Fibroblast of the aortic adventitia (primary cell): ENCODE data around the gene PCDHGB2. TPM values are rescaled to one million over a fixed set of nuclear protein-coding genes. Genes with fewer than 3 reads are reported as not detected.

ENCODE experiments used
- DNase-seq: peaks from one replicate; pipeline ENCODE4 v3.0.0-alpha.2; 2010; ENCODE audit warnings: low read depth
- H3K4me3 ChIP-seq: 2 replicates; pipeline ENCODE4 v1.5.1; 2011; ENCODE audit warnings: low read depth, mild to moderate bottlenecking, control low read depth, low read length, moderate library complexity
- CTCF ChIP-seq: IDR thresholded peaks from 2 replicates; pipeline ENCODE4 v1.5.1; 2011; ENCODE audit warnings: mild to moderate bottlenecking, low read length, control low read depth, inconsistent platforms; ENCODE audit not compliant: insufficient read depth
- total RNA-seq: library from RNA; depleted of rRNA; stranded (reverse); fragments of >200 nt; gene quantifications from 2 replicates; pipeline ENCODE4 v1.2.3, GENCODE V29; 2012; ENCODE audit warnings: low replicate concordance

PCDHGB2 gene
- total RNA-seq, 1 donor: 5.7 TPM

- peak within 1 kb of the TSS; percentile 56 for H3K4me3 ChIP-seq
- peak; percentile 48 for TF ChIP-seq CTCF
- DNase-seq: peak; percentile 59
Observed at GRCh38 chr5:141402553-141403243, 42.9 kb downstream of the PCDHGB2 start, which contains the start of gene PCDHGA9. Gene PCDHGA9, plus strand, starts transcription at chr5:141402778. Its CDS starts 175 bp downstream, at chr5:141402953.

GRCh38 chr5:141403387-141403786, 43.6 kb downstream of the PCDHGB2 start:
- H3K4me3 ChIP-seq: no peak overlapping the region
- no peak for DNase-seq
- TF ChIP-seq CTCF: no peak

GRCh38 chr5:141407790-141408505, 48.2 kb downstream of the PCDHGB2 start, which contains the start of gene PCDHGB6:
Gene PCDHGB6, plus strand, starts transcription at chr5:141408021. Its CDS starts 182 bp downstream, at chr5:141408203.
- peak; percentile 61 for DNase-seq
- peak within 1 kb of the TSS; percentile 56 for H3K4me3 ChIP-seq
- peak; percentile 83 for TF ChIP-seq CTCF

GRCh38 chr5:141409598-141410306, 50.0 kb downstream of the PCDHGB2 start:
- H3K4me3 ChIP-seq: no peak overlapping the region
- no peak for DNase-seq
- no peak for TF ChIP-seq CTCF

- no peak for TF ChIP-seq CTCF
- H3K4me3 ChIP-seq: no peak overlapping the region
- no peak for DNase-seq
Observed at GRCh38 chr5:141411575-141411974, 51.8 kb downstream of the PCDHGB2 start.

Other genes with a start within 250 kb of the PCDHGB2 start
- 0.09 and 0.65 TPM in 2 replicates for gene PCDHB4, start 238.2 kb upstream of the PCDHGB2 start, total RNA-seq
- 0.45 and 0.57 TPM in 2 replicates for gene PCDHB5, start 224.8 kb upstream of the PCDHGB2 start, total RNA-seq
- 0.18 TPM in 1 of 2 replicates, not detected in the other for gene PCDHB6, start 209.9 kb upstream of the PCDHGB2 start, total RNA-seq
- 0.63 and 0.98 TPM in 2 replicates for gene PCDHB7, start 187.3 kb upstream of the PCDHGB2 start, total RNA-seq
- 0.16 and 0.27 TPM in 2 replicates for gene PCDHB8, start 182.2 kb upstream of the PCDHGB2 start, total RNA-seq
- gene PCDHB16, start 177.6 kb upstream of the PCDHGB2 start, total RNA-seq: 0.25 and 0.36 TPM in 2 replicates
- gene PCDHB9, start 172.8 kb upstream of the PCDHGB2 start, total RNA-seq: 0.41 and 1.2 TPM in 2 replicates
- gene PCDHB10, start 167.6 kb upstream of the PCDHGB2 start, total RNA-seq: 0.36 and 0.41 TPM in 2 replicates
- gene PCDHB11, start 160.4 kb upstream of the PCDHGB2 start, total RNA-seq: 0.08 and 0.27 TPM in 2 replicates
- 0.18 and 0.25 TPM in 2 replicates for gene PCDHB12, start 151.3 kb upstream of the PCDHGB2 start, total RNA-seq
- gene PCDHB13, start 146.1 kb upstream of the PCDHGB2 start, total RNA-seq: 0.27 and 0.65 TPM in 2 replicates
- gene PCDHB14, start 136.7 kb upstream of the PCDHGB2 start, total RNA-seq: 0.45 and 0.74 TPM in 2 replicates
- 0.09 TPM in 1 of 2 replicates, not detected in the other for gene PCDHB15, start 114.6 kb upstream of the PCDHGB2 start, total RNA-seq
- gene SLC25A2, start 55.9 kb upstream of the PCDHGB2 start, total RNA-seq: 0.72 TPM in 1 of 2 replicates, not detected in the other
- gene TAF7, start 39.2 kb upstream of the PCDHGB2 start, total RNA-seq: 62.1 and 66.0 TPM in 2 replicates
- gene PCDHGA1, start 29.5 kb upstream of the PCDHGB2 start, total RNA-seq: 0.90 and 1.4 TPM in 2 replicates
- 2.5 and 3.9 TPM in 2 replicates for gene PCDHGA2, start 21.2 kb upstream of the PCDHGB2 start, total RNA-seq
- 1.1 and 4.4 TPM in 2 replicates for gene PCDHGA3, start 16.2 kb upstream of the PCDHGB2 start, total RNA-seq
- 3.1 and 4.2 TPM in 2 replicates for gene PCDHGB1, start 9.9 kb upstream of the PCDHGB2 start, total RNA-seq
- 3.7 and 9.9 TPM in 2 replicates for gene PCDHGA4, start 5.0 kb upstream of the PCDHGB2 start, total RNA-seq
- gene PCDHGA5, start 4.2 kb downstream of the PCDHGB2 start, total RNA-seq: 1.7 and 3.5 TPM in 2 replicates
- gene PCDHGB3, start 10.2 kb downstream of the PCDHGB2 start, total RNA-seq: 7.7 and 9.6 TPM in 2 replicates
- gene PCDHGA6, start 13.9 kb downstream of the PCDHGB2 start, total RNA-seq: 3.9 and 7.4 TPM in 2 replicates
- gene PCDHGA7, start 22.7 kb downstream of the PCDHGB2 start, total RNA-seq: 2.9 and 8.4 TPM in 2 replicates
- gene PCDHGB4, start 27.7 kb downstream of the PCDHGB2 start, total RNA-seq: 9.0 and 17.4 TPM in 2 replicates
- 2.5 and 3.8 TPM in 2 replicates for gene PCDHGA8, start 32.6 kb downstream of the PCDHGB2 start, total RNA-seq
- gene PCDHGB5, start 38.0 kb downstream of the PCDHGB2 start, total RNA-seq: 8.5 and 19.9 TPM in 2 replicates
- 4.1 and 7.3 TPM in 2 replicates for gene PCDHGA9, start 42.8 kb downstream of the PCDHGB2 start, total RNA-seq
- 3.8 and 5.8 TPM in 2 replicates for gene PCDHGB6, start 48.0 kb downstream of the PCDHGB2 start, total RNA-seq
- gene PCDHGA10, start 53.0 kb downstream of the PCDHGB2 start, total RNA-seq: 10.6 and 22.2 TPM in 2 replicates
- 16.7 and 22.1 TPM in 2 replicates for gene PCDHGB7, start 57.7 kb downstream of the PCDHGB2 start, total RNA-seq
- gene PCDHGA11, start 61.1 kb downstream of the PCDHGB2 start, total RNA-seq: 7.6 and 17.8 TPM in 2 replicates
- gene PCDHGA12, start 70.5 kb downstream of the PCDHGB2 start, total RNA-seq: 39.7 and 50.5 TPM in 2 replicates
- gene PCDHGC3, start 116.0 kb downstream of the PCDHGB2 start, total RNA-seq: 53.7 and 97.7 TPM in 2 replicates
- 2.5 and 5.2 TPM in 2 replicates for gene PCDHGC4, start 125.0 kb downstream of the PCDHGB2 start, total RNA-seq
- 7.0 and 10.5 TPM in 2 replicates for gene PCDHGC5, start 129.1 kb downstream of the PCDHGB2 start, total RNA-seq